ENCODE data around the gene TYROBP.

DNA sequence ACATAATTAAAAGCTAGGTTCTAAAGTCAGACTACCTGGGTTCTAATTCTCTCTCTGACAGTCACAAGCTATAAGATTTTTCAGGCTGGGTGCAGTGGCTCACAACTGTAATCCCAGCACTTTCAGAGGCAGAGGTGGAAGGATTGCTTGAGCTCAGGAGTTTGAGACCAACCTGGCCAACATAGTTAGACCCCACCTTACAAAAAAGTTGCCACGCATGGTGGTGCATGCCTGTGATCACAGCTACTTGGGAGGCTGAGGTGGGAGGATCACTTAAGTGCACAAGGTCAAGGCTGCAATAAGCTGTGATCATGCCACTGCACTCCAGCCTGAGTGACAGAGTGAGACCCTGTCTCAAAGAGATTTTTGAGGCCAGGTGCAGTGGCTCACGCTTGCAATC is 13.8 kb downstream of the TYROBP start:
- TF ChIP-seq, protein P1, sequence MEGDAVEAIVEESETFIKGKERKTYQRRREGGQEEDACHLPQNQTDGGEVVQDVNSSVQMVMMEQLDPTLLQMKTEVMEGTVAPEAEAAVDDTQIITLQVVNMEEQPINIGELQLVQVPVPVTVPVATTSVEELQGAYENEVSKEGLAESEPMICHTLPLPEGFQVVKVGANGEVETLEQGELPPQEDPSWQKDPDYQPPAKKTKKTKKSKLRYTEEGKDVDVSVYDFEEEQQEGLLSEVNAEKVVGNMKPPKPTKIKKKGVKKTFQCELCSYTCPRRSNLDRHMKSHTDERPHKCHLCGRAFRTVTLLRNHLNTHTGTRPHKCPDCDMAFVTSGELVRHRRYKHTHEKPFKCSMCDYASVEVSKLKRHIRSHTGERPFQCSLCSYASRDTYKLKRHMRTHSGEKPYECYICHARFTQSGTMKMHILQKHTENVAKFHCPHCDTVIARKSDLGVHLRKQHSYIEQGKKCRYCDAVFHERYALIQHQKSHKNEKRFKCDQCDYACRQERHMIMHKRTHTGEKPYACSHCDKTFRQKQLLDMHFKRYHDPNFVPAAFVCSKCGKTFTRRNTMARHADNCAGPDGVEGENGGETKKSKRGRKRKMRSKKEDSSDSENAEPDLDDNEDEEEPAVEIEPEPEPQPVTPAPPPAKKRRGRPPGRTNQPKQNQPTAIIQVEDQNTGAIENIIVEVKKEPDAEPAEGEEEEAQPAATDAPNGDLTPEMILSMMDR (IDR thresholded peaks at IDR 0.05) = no peak
- TF ChIP-seq, protein P2, sequence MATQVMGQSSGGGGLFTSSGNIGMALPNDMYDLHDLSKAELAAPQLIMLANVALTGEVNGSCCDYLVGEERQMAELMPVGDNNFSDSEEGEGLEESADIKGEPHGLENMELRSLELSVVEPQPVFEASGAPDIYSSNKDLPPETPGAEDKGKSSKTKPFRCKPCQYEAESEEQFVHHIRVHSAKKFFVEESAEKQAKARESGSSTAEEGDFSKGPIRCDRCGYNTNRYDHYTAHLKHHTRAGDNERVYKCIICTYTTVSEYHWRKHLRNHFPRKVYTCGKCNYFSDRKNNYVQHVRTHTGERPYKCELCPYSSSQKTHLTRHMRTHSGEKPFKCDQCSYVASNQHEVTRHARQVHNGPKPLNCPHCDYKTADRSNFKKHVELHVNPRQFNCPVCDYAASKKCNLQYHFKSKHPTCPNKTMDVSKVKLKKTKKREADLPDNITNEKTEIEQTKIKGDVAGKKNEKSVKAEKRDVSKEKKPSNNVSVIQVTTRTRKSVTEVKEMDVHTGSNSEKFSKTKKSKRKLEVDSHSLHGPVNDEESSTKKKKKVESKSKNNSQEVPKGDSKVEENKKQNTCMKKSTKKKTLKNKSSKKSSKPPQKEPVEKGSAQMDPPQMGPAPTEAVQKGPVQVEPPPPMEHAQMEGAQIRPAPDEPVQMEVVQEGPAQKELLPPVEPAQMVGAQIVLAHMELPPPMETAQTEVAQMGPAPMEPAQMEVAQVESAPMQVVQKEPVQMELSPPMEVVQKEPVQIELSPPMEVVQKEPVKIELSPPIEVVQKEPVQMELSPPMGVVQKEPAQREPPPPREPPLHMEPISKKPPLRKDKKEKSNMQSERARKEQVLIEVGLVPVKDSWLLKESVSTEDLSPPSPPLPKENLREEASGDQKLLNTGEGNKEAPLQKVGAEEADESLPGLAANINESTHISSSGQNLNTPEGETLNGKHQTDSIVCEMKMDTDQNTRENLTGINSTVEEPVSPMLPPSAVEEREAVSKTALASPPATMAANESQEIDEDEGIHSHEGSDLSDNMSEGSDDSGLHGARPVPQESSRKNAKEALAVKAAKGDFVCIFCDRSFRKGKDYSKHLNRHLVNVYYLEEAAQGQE (IDR thresholded peaks at IDR 0.05; ENCODE audit: insufficient read depth in 1 of 2, low read depth in 2 of 2, low read length in 1 of 2) = no peak
- no peak for TF ChIP-seq TCF7L2 (IDR thresholded peaks at IDR 0.05; ENCODE audit: low read depth, low read length)
